Pancreas (tissue), 10 donors: Measurements from ENCODE around the gene MAML1. TPM values are rescaled to one million over a fixed set of nuclear protein-coding genes. Genes with fewer than 3 reads are reported as not detected.
A peak's percentile ranks its signal among the peaks of the same experiment; 100 is the strongest.

Experiments used
- ATAC-seq, 4 donors: fragments of 200-7000 bp; cut with Tn5 transposase; one replicate each; pipeline versions ENCODE4 v1.8.0 to v1.9.1; 2020; ENCODE audit warnings: mild to moderate bottlenecking in 4 of 4, moderate library complexity in 4 of 4
- DNase-seq, 6 donors: peaks; one replicate each; pipeline ENCODE4 v3.0.0-alpha.2; 2020
- FAIRE-seq: peaks from 2 replicates; lab custom pipeline; 2012; peaks lifted over from hg19 to GRCh38; lab: Jason Lieb, UNC
- H3K27ac ChIP-seq, 4 donors: fragments of 200-600 bp; sonication (generic); 1 replicate in 3 of 4; 2 replicates in 1 of 4; pipeline versions ENCODE4 v1.5.0 to v1.8.0; 2020
- H3K27me3 ChIP-seq, 4 donors: fragments of 200-600 bp; one replicate each; pipeline ENCODE4 v1.8.0; 2021
- H3K36me3 ChIP-seq, 3 donors: fragments of 200-600 bp; sonication (generic) in 1 of 3; one replicate each; pipeline versions ENCODE4 v1.5.0 to v1.8.0; 2020 to 2021
- H3K4me1 ChIP-seq, 3 donors: fragments of 200-600 bp; one replicate each; pipeline ENCODE4 v1.8.0; 2021
- H3K4me3 ChIP-seq, 4 donors: fragments of 200-600 bp; sonication (generic) in 2 of 4; one replicate each; pipeline versions ENCODE4 v1.5.0 to v1.8.0; 2020 to 2021
- H3K9me3 ChIP-seq, 4 donors: fragments of 200-600 bp; one replicate each; pipeline ENCODE4 v1.8.0; 2021
- CTCF ChIP-seq, 4 donors: fragments of 200-600 bp; sonication (generic) in 3 of 4; IDR thresholded peaks; one replicate each; pipeline versions ENCODE4 v1.5.0 to v1.8.0; 2021; ENCODE audit warnings: antibody characterized with exemption in 4 of 4
- WGBS, 2 donors: extraction: QIAGEN DNeasy Blood & Tissue Kit; methylation state at CpG; one replicate each; pipeline ENCODE4 v1.1.7; 2013; 5-methylcytosine and 5-hydroxymethylcytosine counted together
- intact Hi-C, 3 donors: fragments of 100-400 bp; cut with DNase I; formaldehyde crosslinking; loops; one replicate each; pipeline versions ENCODE4 v1.11.1 to v1.14.2; 2022
- polyA plus RNA-seq, 2 donors: library from polyadenylated mRNA; stranded (reverse); fragments of 200-250 nt; gene quantifications; one replicate each; pipeline ENCODE4 v1.2.3, GENCODE V29; 2013
- total RNA-seq, 6 donors: library from RNA; stranded (reverse); fragmentation: NEBNext Ultra II Directional in 4 of 6; extraction: Animal tissue kit (Norgen Biotek cat#: 25700) in 4 of 6; gene quantifications; one replicate each; pipeline versions ENCODE4 v1.2.1 to v1.2.4, GENCODE V29; 2021 to 2023
- donor health status: healthy with polysubstance abuse.
- donor health status: DM: no; HTN: no; CAD: no; lungs with moderate emphysema.
- donor health status: DM: no; HTN: no; CAD: no.
- donor health status: control.
- donor health status: control.
- donor health status: Bipolar disorder and iron deficiency.
- donor health status: DM: yes; HTN: yes; CAD: no.
- donor health status: DM: no; HTN: no; CAD: no.
- donor health status: DM: no; HTN: no; CAD: no.
- donor health status: DM: yes; HTN: yes; CAD: no.

The MAML1 gene
- total and polyA plus RNA-seq, 8 donors, result 7.1 to 18.0 (median 11.2) TPM

GRCh38 chr5:179800071-179800695 lies 67.6 kb downstream of the MAML1 start:
- Histone ChIP-seq H3K4me3 (no peak overlapping the region), H3K36me3 (peaks cover 0 to 30% (median 8%) of the 10 kb centered on the region in 3 donors), H3K9me3 (no peaks in the 10 kb centered on the region), H3K27ac (no peak overlapping the region), H3K4me1 (peaks cover 0 to 25% (median 0%) of the 10 kb centered on the region in 3 donors), H3K27me3 (no peaks in the 10 kb centered on the region)
- TF ChIP-seq CTCF (IDR thresholded peaks at IDR 0.05), result no peak
- intact Hi-C loops, result loop anchor here in 2 of 3 donors (5.0 to 10.0 kb wide), 2 partner anchors 102 to 115 kb away; no protein-coding TSS in a partner anchor
- peak in 2 of 6 donors; percentile 21 to 72 for DNase-seq
- WGBS, 2 donors, result 93 to 96% methylated on average over 21 of the region's 21 CpGs
- ATAC-seq, result no peak
- no peak for FAIRE-seq

GRCh38 chr5:179800696-179801201 lies 68.1 kb downstream of the MAML1 start:
- Histone ChIP-seq H3K27me3 (no peaks in the 10 kb centered on the region), H3K4me1 (peaks cover 0 to 26% (median 0%) of the 10 kb centered on the region in 3 donors), H3K27ac (no peak overlapping the region), H3K4me3 (no peak overlapping the region), H3K36me3 (peaks cover 0 to 30% (median 8%) of the 10 kb centered on the region in 3 donors), H3K9me3 (no peaks in the 10 kb centered on the region)
- ATAC-seq, result no peak
- WGBS, 2 donors, result 77 to 81% methylated on average over 12 of the region's 12 CpGs
- no peak for TF ChIP-seq CTCF (IDR thresholded peaks at IDR 0.05)
- FAIRE-seq, result no peak
- intact Hi-C loops, result loop anchor here in 2 of 3 donors (5.0 to 10.0 kb wide), 2 partner anchors 102 to 114 kb away; no protein-coding TSS in a partner anchor
- no peak for DNase-seq

GRCh38 chr5:179801304-179802206 lies 68.9 kb downstream of the MAML1 start:
- peaks cover 0 to 30% (median 8%) of the 10 kb centered on the region in 3 donors for H3K36me3 ChIP-seq
- no peak for FAIRE-seq
- DNase-seq, result peak; percentile 74 to 92 (median 85)
- H3K9me3 ChIP-seq, result no peaks in the 10 kb centered on the region
- H3K27me3 ChIP-seq, result no peaks in the 10 kb centered on the region
- ATAC-seq, result peak; percentile 44 to 66 (median 64)
- peak; percentile 56 to 59 (median 56) for TF ChIP-seq CTCF (IDR thresholded peaks at IDR 0.05)
- H3K4me1 ChIP-seq, result peaks cover 0 to 26% (median 0%) of the 10 kb centered on the region in 3 donors
- no peak overlapping the region for H3K4me3 ChIP-seq
- H3K27ac ChIP-seq, result no peak overlapping the region
- WGBS, 2 donors, result 50 to 54% methylated on average over 63 to 67 of the region's 67 CpGs
- intact Hi-C loops, result loop anchor here in 2 of 3 donors (5.0 to 10.0 kb wide), 2 partner anchors 101 to 113 kb away; no protein-coding TSS in a partner anchor

- no peak for TF ChIP-seq CTCF (IDR thresholded peaks at IDR 0.05)
- H3K36me3 ChIP-seq, result peaks cover 0 to 28% (median 8%) of the 10 kb centered on the region in 3 donors
- intact Hi-C loops, result loop anchor here in 2 of 3 donors (5.0 to 10.0 kb wide), 2 partner anchors 100 to 112 kb away; no protein-coding TSS in a partner anchor
- 67 to 69% methylated on average over 19 of the region's 19 CpGs for WGBS, 2 donors
- H3K4me1 ChIP-seq, result peaks cover 0 to 22% (median 0%) of the 10 kb centered on the region in 3 donors
- no peaks in the 10 kb centered on the region for H3K27me3 ChIP-seq
- DNase-seq (peak in 3 of 6 donors; percentile 8 to 63 (median 24)), FAIRE-seq (no peak), ATAC-seq (no peak)
- H3K4me3 ChIP-seq, result no peak overlapping the region
- no peak overlapping the region for H3K27ac ChIP-seq
- no peaks in the 10 kb centered on the region for H3K9me3 ChIP-seq
Measured at GRCh38 chr5:179802207-179802883, 69.7 kb downstream of the MAML1 start.
